ENCODE data around the gene LRP11.

GRCh38 chr6:149857541-149857940 is 6.6 kb downstream of the LRP11 start:
- TF ChIP-seq CTCF (IDR thresholded peaks at IDR 0.05) (no peak), POLR2A (IDR thresholded peaks at IDR 0.05) (no peak)

Data from adrenal gland (tissue), 5 donors.